Smooth muscle cell (in vitro differentiated cells): ENCODE results near the gene RPRML. TPM values are rescaled to one million over a fixed set of nuclear protein-coding genes. Genes with fewer than 3 reads are reported as not detected.

Experiments
- DNase-seq: peaks from one replicate; lab custom pipeline; 2025; ENCODE audit not compliant: unreplicated experiment; lab: John Stamatoyannopoulos, UW
- H2AFZ ChIP-seq: fragments of 200-600 bp; sonication (generic); 2 replicates; pipeline ENCODE4 v1.6.0; 2016; ENCODE audit warnings: antibody characterized with exemption, low read depth, mild to moderate bottlenecking
- H3F3A ChIP-seq: fragments of 200-600 bp; sonication (generic); 2 replicates; pipeline ENCODE4 v1.6.0; 2017; ENCODE audit warnings: antibody characterized with exemption, low read depth
- H3K27ac ChIP-seq: fragments of 200-600 bp; sonication (generic); 2 replicates; pipeline ENCODE4 v1.5.1; 2016; ENCODE audit warnings: low read depth, mild to moderate bottlenecking
- H3K27me3 ChIP-seq: fragments of 200-600 bp; sonication (generic); 2 replicates; pipeline ENCODE4 v1.6.1; 2016; ENCODE audit warnings: low read depth, mild to moderate bottlenecking
- H3K36me3 ChIP-seq: fragments of 200-600 bp; sonication (generic); 2 replicates; pipeline ENCODE4 v1.5.1; 2016; ENCODE audit warnings: low read depth
- H3K4me1 ChIP-seq: fragments of 200-600 bp; sonication (generic); 2 replicates; pipeline ENCODE4 v1.5.1; 2016; ENCODE audit warnings: low read depth
- H3K4me2 ChIP-seq: fragments of 200-600 bp; sonication (generic); 2 replicates; pipeline ENCODE4 v1.6.0; 2016; ENCODE audit warnings: mild to moderate bottlenecking
- H3K4me3 ChIP-seq: fragments of 200-600 bp; sonication (generic); 2 replicates; pipeline ENCODE4 v1.5.1; 2016; ENCODE audit warnings: mild to moderate bottlenecking
- H3K79me2 ChIP-seq: fragments of 200-600 bp; sonication (generic); 2 replicates; pipeline ENCODE4 v1.6.0; 2016; ENCODE audit warnings: low read depth, mild to moderate bottlenecking
- H3K9ac ChIP-seq: fragments of 200-600 bp; sonication (generic); 2 replicates; pipeline ENCODE4 v1.6.0; 2016; ENCODE audit warnings: low read depth
- H3K9me3 ChIP-seq: fragments of 200-600 bp; sonication (generic); replicated peaks from 2 replicates; pipeline ENCODE4 v1.5.1; 2016; ENCODE audit warnings: low read depth
- H4K20me1 ChIP-seq: fragments of 200-600 bp; sonication (generic); 2 replicates; pipeline ENCODE4 v1.6.0; 2016; ENCODE audit warnings: low read depth
- WGBS: methylation state at CpG from one replicate; pipeline ENCODE4 v1.1.7; 2016; ENCODE audit warnings: low lambda C conversion rate; 5-methylcytosine and 5-hydroxymethylcytosine counted together
- polyA plus RNA-seq: library from polyadenylated mRNA; unstranded; fragments of >200 nt; fragmentation: Nextera tagmentation; extraction: Ambion mirVana; gene quantifications from 2 replicates; pipeline ENCODE4 v1.2.1, GENCODE V29; 2016
- total RNA-seq: library from RNA; depleted of rRNA; stranded (reverse); fragments of >200 nt; gene quantifications from 2 replicates; pipeline ENCODE4 v1.2.3, GENCODE V29; 2014
- TF ChIP-seq, protein P1 (sequence below): fragments of 200-600 bp; sonication (generic); IDR thresholded peaks from 2 replicates; pipeline ENCODE4 v1.5.1; 2017; ENCODE audit warnings: borderline replicate concordance, mild to moderate bottlenecking, antibody characterized with exemption; ENCODE audit not compliant: insufficient read depth, poor library complexity, severe bottlenecking

The RPRML gene
- total and polyA plus RNA-seq, 2 experiments from 2014 or later, result not detected

DNA sequence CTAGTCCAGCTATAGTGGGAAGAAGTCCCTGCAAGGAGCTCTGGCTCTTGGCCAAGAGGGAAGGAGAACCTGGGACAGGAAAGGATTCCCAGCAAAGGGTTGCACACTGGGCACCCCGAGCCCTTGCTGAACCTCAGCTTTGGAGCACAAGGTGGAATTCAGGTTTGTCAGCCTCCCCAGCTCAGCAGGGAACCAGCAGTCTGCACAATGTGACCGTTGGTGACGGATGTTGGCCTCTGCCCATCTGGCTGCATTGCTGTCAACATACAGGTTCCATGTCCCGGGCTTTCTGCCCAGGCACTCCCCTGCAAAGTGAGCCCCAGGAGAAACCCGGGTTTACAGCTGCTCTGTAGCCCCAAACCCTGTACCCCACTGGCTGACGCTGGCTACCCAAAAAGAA lies 6.7 kb downstream of the RPRML start:
- no peaks in the 10 kb centered on the region for H3F3A ChIP-seq
- H3K79me2 ChIP-seq, result no peaks in the 10 kb centered on the region
- H3K27ac ChIP-seq, result no peak overlapping the region
- H2AFZ ChIP-seq, result no peak overlapping the region
- peaks cover 33% of the 10 kb centered on the region for H3K27me3 ChIP-seq
- no peak overlapping the region for H3K4me2 ChIP-seq
- WGBS, result 83% methylated on average over 6 of the region's 6 CpGs
- no peaks in the 10 kb centered on the region for H3K9me3 ChIP-seq
- DNase-seq, result no peak
- no peaks in the 10 kb centered on the region for H3K36me3 ChIP-seq
- H3K4me3 ChIP-seq, result no peak overlapping the region
- peaks cover 7% of the 10 kb centered on the region for H4K20me1 ChIP-seq
- H3K4me1 ChIP-seq, result peaks cover 4% of the 10 kb centered on the region
- no peak overlapping the region for H3K9ac ChIP-seq
- TF ChIP-seq, protein P1, sequence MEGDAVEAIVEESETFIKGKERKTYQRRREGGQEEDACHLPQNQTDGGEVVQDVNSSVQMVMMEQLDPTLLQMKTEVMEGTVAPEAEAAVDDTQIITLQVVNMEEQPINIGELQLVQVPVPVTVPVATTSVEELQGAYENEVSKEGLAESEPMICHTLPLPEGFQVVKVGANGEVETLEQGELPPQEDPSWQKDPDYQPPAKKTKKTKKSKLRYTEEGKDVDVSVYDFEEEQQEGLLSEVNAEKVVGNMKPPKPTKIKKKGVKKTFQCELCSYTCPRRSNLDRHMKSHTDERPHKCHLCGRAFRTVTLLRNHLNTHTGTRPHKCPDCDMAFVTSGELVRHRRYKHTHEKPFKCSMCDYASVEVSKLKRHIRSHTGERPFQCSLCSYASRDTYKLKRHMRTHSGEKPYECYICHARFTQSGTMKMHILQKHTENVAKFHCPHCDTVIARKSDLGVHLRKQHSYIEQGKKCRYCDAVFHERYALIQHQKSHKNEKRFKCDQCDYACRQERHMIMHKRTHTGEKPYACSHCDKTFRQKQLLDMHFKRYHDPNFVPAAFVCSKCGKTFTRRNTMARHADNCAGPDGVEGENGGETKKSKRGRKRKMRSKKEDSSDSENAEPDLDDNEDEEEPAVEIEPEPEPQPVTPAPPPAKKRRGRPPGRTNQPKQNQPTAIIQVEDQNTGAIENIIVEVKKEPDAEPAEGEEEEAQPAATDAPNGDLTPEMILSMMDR, result no peak

DNA sequence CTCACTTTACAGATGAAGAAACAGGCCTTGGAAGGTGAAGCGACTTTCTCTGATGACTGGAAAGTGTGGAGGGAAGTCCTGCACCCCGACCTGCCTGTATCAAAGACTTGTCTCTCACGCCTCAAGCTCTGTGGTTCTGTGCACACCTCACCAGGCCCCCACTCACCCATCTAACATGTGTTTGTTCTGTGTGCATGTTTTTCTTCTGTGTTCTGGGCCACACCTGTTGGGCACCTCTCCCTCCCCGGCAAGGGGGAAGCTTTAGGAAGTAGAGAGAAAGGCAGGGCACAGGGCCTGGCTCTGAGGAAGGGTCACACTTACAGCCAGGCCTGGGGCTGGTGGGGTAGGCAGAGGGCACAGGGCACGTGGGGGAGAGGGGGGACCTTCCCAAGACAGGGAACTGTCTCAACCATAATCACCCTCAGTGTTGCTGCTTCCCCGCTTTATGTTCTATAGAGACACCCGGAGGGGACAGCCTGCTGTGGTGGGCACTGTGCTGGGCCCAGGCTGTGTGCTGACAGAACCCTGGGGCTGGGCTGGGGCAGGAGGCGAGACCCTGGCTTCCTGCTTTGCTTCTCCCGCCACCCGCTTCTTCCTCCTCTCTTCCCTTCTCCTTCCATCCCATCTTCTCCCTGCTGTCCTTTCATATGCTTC lies 7.3 kb downstream of the RPRML start:
- H3K4me3 ChIP-seq, result no peak overlapping the region
- H3K36me3 ChIP-seq, result no peaks in the 10 kb centered on the region
- H3K79me2 ChIP-seq, result no peaks in the 10 kb centered on the region
- no peaks in the 10 kb centered on the region for H3K9me3 ChIP-seq
- H3K4me2 ChIP-seq, result no peak overlapping the region
- H3K9ac ChIP-seq, result no peak overlapping the region
- TF ChIP-seq, protein P1, result no peak
- peaks cover 1% of the 10 kb centered on the region for H4K20me1 ChIP-seq
- H3F3A ChIP-seq, result no peaks in the 10 kb centered on the region
- DNase-seq, result no peak
- peaks cover 2% of the 10 kb centered on the region for H3K4me1 ChIP-seq
- no peak overlapping the region for H2AFZ ChIP-seq
- no peak overlapping the region for H3K27ac ChIP-seq
- H3K27me3 ChIP-seq, result peaks cover 28% of the 10 kb centered on the region
- WGBS, result 74% methylated on average over 7 of the region's 10 CpGs

DNA sequence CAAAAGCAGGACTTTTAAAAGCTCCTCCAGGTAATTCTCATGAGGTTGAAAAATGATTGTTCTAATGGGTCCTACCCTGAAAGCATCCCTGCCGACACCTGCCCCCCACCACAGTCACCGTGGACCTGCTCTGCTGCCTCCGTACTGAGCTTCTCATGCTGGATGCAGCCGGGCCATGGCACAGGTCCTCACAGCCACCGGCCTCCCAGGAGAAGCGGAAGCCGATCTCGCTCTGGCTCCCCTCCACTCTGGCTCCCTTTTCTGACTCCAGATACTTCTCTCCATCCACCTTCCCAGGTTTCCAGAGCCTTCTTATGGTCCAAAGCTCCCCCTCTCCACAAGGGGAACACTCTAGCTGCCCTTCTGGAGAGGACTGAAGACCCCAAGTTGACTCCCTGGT lies 10.2 kb downstream of the RPRML start:
- WGBS, result 94% methylated on average over 8 of the region's 8 CpGs
- H3K27ac ChIP-seq, result no peak overlapping the region
- no peak overlapping the region for H3K4me2 ChIP-seq
- H3K79me2 ChIP-seq, result no peaks in the 10 kb centered on the region
- no peak overlapping the region for H2AFZ ChIP-seq
- no peaks in the 10 kb centered on the region for H3K36me3 ChIP-seq
- no peak for DNase-seq
- H3K9ac ChIP-seq, result no peak overlapping the region
- TF ChIP-seq, protein P1, result no peak
- H3K27me3 ChIP-seq, result peaks cover 16% of the 10 kb centered on the region
- no peak overlapping the region for H3K4me3 ChIP-seq
- H4K20me1 ChIP-seq, result no peaks in the 10 kb centered on the region
- no peaks in the 10 kb centered on the region for H3K4me1 ChIP-seq
- no peaks in the 10 kb centered on the region for H3K9me3 ChIP-seq
- no peaks in the 10 kb centered on the region for H3F3A ChIP-seq

DNA sequence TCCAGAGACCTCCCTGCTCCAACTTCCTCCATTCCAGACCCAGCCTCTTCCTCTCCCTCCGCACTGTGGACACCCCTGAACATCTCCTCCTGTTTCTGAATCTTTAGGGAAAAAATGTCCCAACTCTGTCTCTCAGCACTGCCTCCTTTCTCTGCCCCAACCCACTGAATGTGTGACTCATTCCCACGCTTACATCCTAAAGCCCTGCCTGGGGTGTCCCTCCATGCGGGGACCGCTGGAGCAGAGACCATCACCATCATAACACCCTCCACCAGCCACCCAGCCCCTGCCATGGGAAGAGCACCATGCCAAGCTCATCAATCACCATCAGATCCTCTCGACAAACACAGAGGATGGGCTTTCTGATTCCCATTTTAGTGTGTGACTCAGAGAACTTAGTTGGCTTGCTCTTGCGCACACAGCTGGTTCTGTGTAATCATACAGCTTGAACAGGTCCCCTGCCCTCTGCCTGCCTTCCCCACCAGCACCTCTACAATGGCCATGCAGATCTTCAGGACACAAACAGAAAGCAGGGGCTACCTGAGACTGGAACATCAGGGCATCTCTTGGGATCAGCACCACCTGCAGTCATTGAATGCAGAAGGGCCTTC lies 10.7 kb downstream of the RPRML start:
- WGBS, result 72% methylated on average over 6 of the region's 6 CpGs
- Histone ChIP-seq H3K9me3 (no peaks in the 10 kb centered on the region), H3K4me2 (no peak overlapping the region), H3K27me3 (peaks cover 16% of the 10 kb centered on the region), H3F3A (no peaks in the 10 kb centered on the region), H3K27ac (no peak overlapping the region), H4K20me1 (no peaks in the 10 kb centered on the region), H3K9ac (no peak overlapping the region), H3K79me2 (no peaks in the 10 kb centered on the region), H2AFZ (no peak overlapping the region), H3K36me3 (no peaks in the 10 kb centered on the region), H3K4me3 (no peak overlapping the region), H3K4me1 (no peaks in the 10 kb centered on the region)
- DNase-seq, result no peak
- TF ChIP-seq, protein P1, result no peak
